ENCODE data around the gene RSU1.

Gene RSU1

DNA sequence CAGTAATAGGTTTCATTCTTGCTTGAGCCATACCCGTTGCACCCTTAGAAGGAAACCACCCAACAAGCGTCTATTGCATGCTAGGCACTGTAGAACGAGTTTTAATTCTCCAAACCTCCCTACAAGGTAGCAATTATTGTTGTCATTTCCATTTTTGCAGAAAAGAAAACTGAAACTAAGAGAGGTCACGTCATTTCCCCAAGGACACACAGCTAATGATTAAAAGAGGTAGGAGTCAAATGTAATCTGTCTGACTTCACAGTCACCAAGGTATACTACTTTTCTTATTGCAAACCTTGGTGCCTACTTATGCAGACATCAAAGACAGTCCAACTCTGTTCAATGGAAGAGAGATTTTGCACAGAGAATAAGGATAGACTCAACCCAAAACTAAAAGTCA, 246.5 kb downstream of the RSU1 start:
- H3K9me3 ChIP-seq (ENCODE audit: control insufficient read depth, insufficient read depth, low read length) = no peaks in the 10 kb centered on the region
- H3K36me3 ChIP-seq (ENCODE audit: control insufficient read depth, insufficient read depth, low read length) = no peaks in the 10 kb centered on the region
- no peak overlapping the region for H3K9ac ChIP-seq (ENCODE audit: low read depth, low read length)
- no peak overlapping the region for H3K27ac ChIP-seq (ENCODE audit: low read depth, low read length)
- no peaks in the 10 kb centered on the region for H3K4me1 ChIP-seq (ENCODE audit: control insufficient read depth, insufficient read depth, low read length)
- no peak overlapping the region for H3K4me3 ChIP-seq (ENCODE audit: low read depth, low read length)
- H3K27me3 ChIP-seq (ENCODE audit: control insufficient read depth, insufficient read depth, low read length) = no peaks in the 10 kb centered on the region

DNA sequence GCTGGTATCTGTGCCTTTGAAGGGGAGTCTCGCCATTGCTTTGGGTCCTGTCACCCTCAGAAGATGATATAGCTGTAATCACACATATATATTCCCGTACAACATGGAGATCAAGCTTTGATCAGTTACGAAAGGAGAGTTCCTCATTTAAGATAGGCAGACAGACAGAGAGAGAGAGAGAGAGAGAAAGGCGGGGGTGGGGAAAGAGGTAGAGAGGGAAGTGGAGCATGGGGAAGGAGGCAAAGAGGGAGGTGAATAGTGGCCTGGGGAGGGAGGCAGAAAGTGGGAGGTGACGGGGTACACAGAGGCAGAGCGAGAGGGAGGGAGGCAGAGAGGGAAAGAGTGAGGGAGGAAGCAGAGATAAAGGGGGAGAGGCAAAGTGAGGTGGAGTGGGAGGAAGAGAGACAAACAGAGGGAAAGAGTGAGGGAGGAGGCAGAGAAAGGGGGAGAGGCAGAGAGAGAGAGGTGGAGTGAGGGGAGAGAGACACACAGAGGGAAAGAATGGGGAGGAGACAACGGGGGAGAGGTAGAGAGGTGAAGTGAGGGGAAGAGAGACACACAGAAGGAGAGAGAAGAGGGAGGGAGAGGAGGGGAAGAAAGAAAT, 250.9 kb downstream of the RSU1 start:
- H3K9ac ChIP-seq (ENCODE audit: low read depth, low read length) = no peak overlapping the region
- H3K9me3 ChIP-seq (ENCODE audit: control insufficient read depth, insufficient read depth, low read length) = no peaks in the 10 kb centered on the region
- H3K4me3 ChIP-seq (ENCODE audit: low read depth, low read length) = no peak overlapping the region
- no peaks in the 10 kb centered on the region for H3K4me1 ChIP-seq (ENCODE audit: control insufficient read depth, insufficient read depth, low read length)
- H3K27ac ChIP-seq (ENCODE audit: low read depth, low read length) = no peak overlapping the region
- no peaks in the 10 kb centered on the region for H3K27me3 ChIP-seq (ENCODE audit: control insufficient read depth, insufficient read depth, low read length)
- no peaks in the 10 kb centered on the region for H3K36me3 ChIP-seq (ENCODE audit: control insufficient read depth, insufficient read depth, low read length)

DNA sequence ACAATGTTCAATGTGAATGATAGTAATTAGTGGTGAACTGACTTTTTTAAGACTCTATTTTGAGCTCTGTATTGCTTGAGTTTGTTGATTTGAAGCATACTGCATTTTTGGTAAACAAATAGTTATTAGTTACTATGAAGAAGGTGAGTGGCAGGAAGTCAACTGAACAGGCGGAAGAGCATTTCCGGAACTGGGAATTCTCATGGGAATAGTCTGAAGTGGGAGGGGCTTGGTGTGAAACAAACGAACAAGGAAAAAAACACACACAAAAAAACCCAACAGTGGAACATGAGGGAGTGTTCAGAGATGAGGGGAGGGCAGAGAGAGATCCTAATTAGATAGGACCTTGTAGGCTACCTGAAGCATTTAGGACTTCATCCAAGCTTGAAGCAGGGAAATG, 251.6 kb downstream of the RSU1 start:
- no peak overlapping the region for H3K4me3 ChIP-seq (ENCODE audit: low read depth, low read length)
- no peak overlapping the region for H3K27ac ChIP-seq (ENCODE audit: low read depth, low read length)
- H3K9ac ChIP-seq (ENCODE audit: low read depth, low read length) = no peak overlapping the region
- no peaks in the 10 kb centered on the region for H3K27me3 ChIP-seq (ENCODE audit: control insufficient read depth, insufficient read depth, low read length)
- H3K4me1 ChIP-seq (ENCODE audit: control insufficient read depth, insufficient read depth, low read length) = no peaks in the 10 kb centered on the region
- H3K36me3 ChIP-seq (ENCODE audit: control insufficient read depth, insufficient read depth, low read length) = no peaks in the 10 kb centered on the region
- H3K9me3 ChIP-seq (ENCODE audit: control insufficient read depth, insufficient read depth, low read length) = no peaks in the 10 kb centered on the region

GRCh38 chr10:16562891-16563290, 254.3 kb downstream of the RSU1 start:
- H3K4me1 ChIP-seq (ENCODE audit: control insufficient read depth, insufficient read depth, low read length) = no peaks in the 10 kb centered on the region
- no peaks in the 10 kb centered on the region for H3K9me3 ChIP-seq (ENCODE audit: control insufficient read depth, insufficient read depth, low read length)
- no peaks in the 10 kb centered on the region for H3K27me3 ChIP-seq (ENCODE audit: control insufficient read depth, insufficient read depth, low read length)
- H3K36me3 ChIP-seq (ENCODE audit: control insufficient read depth, insufficient read depth, low read length) = no peaks in the 10 kb centered on the region
- H3K4me3 ChIP-seq (ENCODE audit: low read depth, low read length) = no peak overlapping the region
- no peak overlapping the region for H3K27ac ChIP-seq (ENCODE audit: low read depth, low read length)
- no peak overlapping the region for H3K9ac ChIP-seq (ENCODE audit: low read depth, low read length)

- no peaks in the 10 kb centered on the region for H3K36me3 ChIP-seq (ENCODE audit: control insufficient read depth, insufficient read depth, low read length)
- H3K27ac ChIP-seq (ENCODE audit: low read depth, low read length) = no peak overlapping the region
- no peaks in the 10 kb centered on the region for H3K4me1 ChIP-seq (ENCODE audit: control insufficient read depth, insufficient read depth, low read length)
- H3K4me3 ChIP-seq (ENCODE audit: low read depth, low read length) = no peak overlapping the region
- H3K9ac ChIP-seq (ENCODE audit: low read depth, low read length) = no peak overlapping the region
- H3K9me3 ChIP-seq (ENCODE audit: control insufficient read depth, insufficient read depth, low read length) = no peaks in the 10 kb centered on the region
- no peaks in the 10 kb centered on the region for H3K27me3 ChIP-seq (ENCODE audit: control insufficient read depth, insufficient read depth, low read length)
Measured at GRCh38 chr10:16559236-16559773, 257.9 kb downstream of the RSU1 start.

- Histone ChIP-seq H3K9me3 (ENCODE audit: control insufficient read depth, insufficient read depth, low read length) (no peaks in the 10 kb centered on the region), H3K4me3 (ENCODE audit: low read depth, low read length) (no peak overlapping the region), H3K27me3 (ENCODE audit: control insufficient read depth, insufficient read depth, low read length) (no peaks in the 10 kb centered on the region), H3K36me3 (ENCODE audit: control insufficient read depth, insufficient read depth, low read length) (no peaks in the 10 kb centered on the region), H3K9ac (ENCODE audit: low read depth, low read length) (no peak overlapping the region), H3K27ac (ENCODE audit: low read depth, low read length) (no peak overlapping the region), H3K4me1 (ENCODE audit: control insufficient read depth, insufficient read depth, low read length) (no peaks in the 10 kb centered on the region)
Measured at GRCh38 chr10:16547973-16548372, 269.3 kb downstream of the RSU1 start.

DNA sequence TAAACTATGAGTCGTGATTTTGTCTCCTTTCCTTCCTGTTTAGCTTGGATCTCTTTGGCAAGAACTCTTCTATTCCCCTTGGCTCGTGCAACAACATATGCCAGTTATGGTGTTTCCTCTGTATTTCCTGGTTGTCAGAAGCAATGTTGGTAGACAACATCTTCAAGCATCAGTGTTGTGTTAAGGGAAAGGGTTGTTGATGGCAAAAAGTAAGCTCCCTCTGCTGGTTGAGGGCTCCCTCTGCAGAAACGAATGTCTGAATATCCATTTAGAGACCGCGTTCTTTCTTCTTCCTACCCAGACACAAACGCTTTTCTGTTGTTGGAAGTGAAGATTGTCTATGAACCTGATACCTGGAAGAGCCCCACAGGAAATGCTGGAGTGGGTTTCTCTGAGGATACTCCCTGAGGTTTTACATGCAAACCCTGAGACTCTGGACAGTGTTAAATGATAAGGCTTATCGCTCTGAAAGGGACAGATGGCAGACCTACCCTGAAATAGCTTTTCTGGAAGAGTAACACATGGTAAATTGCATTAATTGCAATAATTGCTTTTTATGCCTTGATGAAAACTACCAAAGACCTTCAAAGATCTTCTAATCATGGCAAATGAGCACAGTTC, 272.0 kb downstream of the RSU1 start:
- H3K4me1 ChIP-seq (ENCODE audit: control insufficient read depth, insufficient read depth, low read length) = no peaks in the 10 kb centered on the region
- no peaks in the 10 kb centered on the region for H3K27me3 ChIP-seq (ENCODE audit: control insufficient read depth, insufficient read depth, low read length)
- H3K27ac ChIP-seq (ENCODE audit: low read depth, low read length) = no peak overlapping the region
- H3K36me3 ChIP-seq (ENCODE audit: control insufficient read depth, insufficient read depth, low read length) = no peaks in the 10 kb centered on the region
- H3K9ac ChIP-seq (ENCODE audit: low read depth, low read length) = no peak overlapping the region
- no peak overlapping the region for H3K4me3 ChIP-seq (ENCODE audit: low read depth, low read length)
- H3K9me3 ChIP-seq (ENCODE audit: control insufficient read depth, insufficient read depth, low read length) = no peaks in the 10 kb centered on the region

GRCh38 chr10:16544591-16544990, 272.6 kb downstream of the RSU1 start:
- no peak overlapping the region for H3K27ac ChIP-seq (ENCODE audit: low read depth, low read length)
- no peak overlapping the region for H3K9ac ChIP-seq (ENCODE audit: low read depth, low read length)
- H3K4me1 ChIP-seq (ENCODE audit: control insufficient read depth, insufficient read depth, low read length) = no peaks in the 10 kb centered on the region
- no peak overlapping the region for H3K4me3 ChIP-seq (ENCODE audit: low read depth, low read length)
- no peaks in the 10 kb centered on the region for H3K36me3 ChIP-seq (ENCODE audit: control insufficient read depth, insufficient read depth, low read length)
- no peaks in the 10 kb centered on the region for H3K27me3 ChIP-seq (ENCODE audit: control insufficient read depth, insufficient read depth, low read length)
- no peaks in the 10 kb centered on the region for H3K9me3 ChIP-seq (ENCODE audit: control insufficient read depth, insufficient read depth, low read length)

DNA sequence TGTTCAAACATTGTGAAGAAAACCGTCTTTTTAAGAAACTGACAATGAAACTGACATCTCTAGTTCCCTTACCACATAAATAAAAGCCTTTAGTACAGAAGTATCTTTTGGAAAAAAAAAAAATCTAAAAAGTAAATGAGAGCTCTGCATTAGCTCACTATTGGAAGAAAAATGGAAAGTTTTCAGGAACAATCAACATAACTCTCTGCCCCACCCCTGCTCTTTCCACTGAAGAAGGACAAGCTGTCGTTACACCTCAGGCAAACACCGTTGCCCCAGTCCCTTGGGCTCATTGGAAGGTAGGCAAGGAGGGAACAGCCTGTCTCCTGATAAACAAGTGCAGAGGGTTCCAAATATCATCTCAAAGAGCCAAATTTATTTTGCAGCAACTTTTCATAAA, 273.1 kb downstream of the RSU1 start:
- Histone ChIP-seq H3K27me3 (ENCODE audit: control insufficient read depth, insufficient read depth, low read length) (no peaks in the 10 kb centered on the region), H3K36me3 (ENCODE audit: control insufficient read depth, insufficient read depth, low read length) (no peaks in the 10 kb centered on the region), H3K4me3 (ENCODE audit: low read depth, low read length) (no peak overlapping the region)

More for the DNA sequence above, 273.1 kb downstream of the RSU1 start:
- Histone ChIP-seq H3K4me1 (ENCODE audit: control insufficient read depth, insufficient read depth, low read length) (no peaks in the 10 kb centered on the region), H3K9me3 (ENCODE audit: control insufficient read depth, insufficient read depth, low read length) (no peaks in the 10 kb centered on the region), H3K9ac (ENCODE audit: low read depth, low read length) (no peak overlapping the region), H3K27ac (ENCODE audit: low read depth, low read length) (no peak overlapping the region)

Measured in HUES48 (cell line).